ENCODE data around the gene HSPB6.

DNA sequence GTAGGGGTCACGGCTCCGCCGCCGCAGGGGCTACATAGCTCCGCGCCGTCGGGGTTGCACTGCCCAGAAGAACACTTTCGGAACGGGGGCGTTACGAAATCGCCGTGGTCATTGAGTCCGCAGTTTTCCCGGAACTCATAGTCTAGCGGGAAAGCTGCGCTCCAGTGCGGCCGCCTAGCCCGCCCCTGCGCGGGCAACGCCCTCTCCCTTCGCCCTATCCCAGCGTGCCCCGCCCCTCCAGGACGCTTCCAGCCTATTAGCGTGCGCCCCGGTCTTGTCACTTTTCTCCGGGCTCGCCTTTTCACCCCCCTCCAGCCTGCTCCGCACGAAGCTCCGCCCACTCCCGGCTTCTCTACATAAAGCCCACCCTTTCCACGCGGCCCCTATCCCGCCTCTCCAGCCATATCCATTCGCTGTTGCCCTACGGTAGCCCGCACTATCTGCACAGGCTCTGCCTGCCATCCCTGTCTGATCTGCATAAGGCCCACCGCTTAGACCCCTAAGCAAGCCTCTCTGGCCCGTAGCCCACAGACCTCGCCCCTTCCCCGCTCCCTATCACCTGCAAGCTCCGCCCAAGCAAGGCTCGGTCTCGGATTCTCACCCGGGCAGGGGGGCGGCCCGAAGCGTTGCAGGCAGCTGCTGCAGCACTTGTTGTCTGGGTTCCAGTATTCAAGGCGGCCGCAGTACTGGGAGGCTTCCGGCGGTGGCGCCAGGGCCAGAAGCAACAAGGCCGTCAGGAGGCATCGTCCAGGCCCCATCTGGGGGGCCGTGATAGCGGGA is 16.2 kb downstream of the HSPB6 start:
- TF ChIP-seq, protein P1, sequence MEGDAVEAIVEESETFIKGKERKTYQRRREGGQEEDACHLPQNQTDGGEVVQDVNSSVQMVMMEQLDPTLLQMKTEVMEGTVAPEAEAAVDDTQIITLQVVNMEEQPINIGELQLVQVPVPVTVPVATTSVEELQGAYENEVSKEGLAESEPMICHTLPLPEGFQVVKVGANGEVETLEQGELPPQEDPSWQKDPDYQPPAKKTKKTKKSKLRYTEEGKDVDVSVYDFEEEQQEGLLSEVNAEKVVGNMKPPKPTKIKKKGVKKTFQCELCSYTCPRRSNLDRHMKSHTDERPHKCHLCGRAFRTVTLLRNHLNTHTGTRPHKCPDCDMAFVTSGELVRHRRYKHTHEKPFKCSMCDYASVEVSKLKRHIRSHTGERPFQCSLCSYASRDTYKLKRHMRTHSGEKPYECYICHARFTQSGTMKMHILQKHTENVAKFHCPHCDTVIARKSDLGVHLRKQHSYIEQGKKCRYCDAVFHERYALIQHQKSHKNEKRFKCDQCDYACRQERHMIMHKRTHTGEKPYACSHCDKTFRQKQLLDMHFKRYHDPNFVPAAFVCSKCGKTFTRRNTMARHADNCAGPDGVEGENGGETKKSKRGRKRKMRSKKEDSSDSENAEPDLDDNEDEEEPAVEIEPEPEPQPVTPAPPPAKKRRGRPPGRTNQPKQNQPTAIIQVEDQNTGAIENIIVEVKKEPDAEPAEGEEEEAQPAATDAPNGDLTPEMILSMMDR (conservative IDR thresholded peaks at IDR 0.05; ENCODE audit: low read length) = peak; percentile 52
- TF ChIP-seq EZH2phosphoT487 (IDR thresholded peaks at IDR 0.05; ENCODE audit: borderline replicate concordance) = no peak
